Suprapubic skin (tissue), 4 donors: Measurements from ENCODE around the gene CHD2.

ENCODE experiments used
- CTCF ChIP-seq, 2 donors: fragments of 200-600 bp in 1 of 2; fragments of 450-650 bp in 1 of 2; sonication (generic) in 1 of 2; IDR thresholded peaks; one replicate each; pipeline ENCODE4 v1.5.1; 2016 to 2019; ENCODE audit warnings: antibody characterized with exemption in 2 of 2, mild to moderate bottlenecking in 1 of 2, moderate library complexity in 1 of 2
- EP300 ChIP-seq: sonication (generic); formaldehyde crosslinking; IDR thresholded peaks from one replicate; pipeline ENCODE4 v1.6.1; 2017; ENCODE audit warnings: antibody characterized with exemption
- POLR2A ChIP-seq, 2 donors: fragments of 450-650 bp; IDR thresholded peaks; one replicate each; pipeline ENCODE4 v1.6.1; 2017; ENCODE audit warnings: antibody characterized with exemption in 2 of 2, mild to moderate bottlenecking in 2 of 2, moderate library complexity in 2 of 2
- POLR2AphosphoS5 ChIP-seq, 3 donors: sonication (generic); formaldehyde crosslinking; IDR thresholded peaks; one replicate each; pipeline ENCODE4 v1.6.1; 2017; ENCODE audit warnings: antibody characterized with exemption in 3 of 3

GRCh38 chr15:92970656-92971055, 70.5 kb downstream of the CHD2 start:
- TF ChIP-seq CTCF (IDR thresholded peaks at IDR 0.05) (no peak), POLR2A (IDR thresholded peaks at IDR 0.05) (no peak), EP300 (no peak), POLR2AphosphoS5 (IDR thresholded peaks at IDR 0.05) (no peak)
